Parathyroid adenoma (tissue), 2 donors: ENCODE data around the gene SCGB1C2.

Source experiments
- H2AFZ ChIP-seq: fragments of 300-600 bp; sonication (generic); one replicate; pipeline ENCODE4 v1.7.0; 2017; ENCODE audit warnings: antibody characterized with exemption, mild to moderate bottlenecking
- H3K27ac ChIP-seq: fragments of 300-600 bp; sonication (generic); one replicate; pipeline ENCODE4 v1.7.0; 2017
- H3K27me3 ChIP-seq: fragments of 300-600 bp; sonication (generic); one replicate; pipeline ENCODE4 v1.7.0; 2017; ENCODE audit warnings: low read length; ENCODE audit not compliant: control insufficient read depth, insufficient read depth
- H3K36me3 ChIP-seq: fragments of 300-600 bp; sonication (generic); one replicate; pipeline ENCODE4 v1.7.0; 2017; ENCODE audit warnings: low read length; ENCODE audit not compliant: control insufficient read depth, insufficient read depth
- H3K4me1 ChIP-seq: fragments of 300-600 bp; sonication (generic); one replicate; pipeline ENCODE4 v1.7.0; 2017; ENCODE audit warnings: control low read depth
- H3K4me2 ChIP-seq: fragments of 300-600 bp; sonication (generic); one replicate; pipeline ENCODE4 v1.7.0; 2017; ENCODE audit warnings: low read length
- H3K4me3 ChIP-seq: fragments of 300-600 bp; sonication (generic); one replicate; pipeline ENCODE4 v1.7.0; 2017; ENCODE audit warnings: low read depth, low read length
- H3K79me2 ChIP-seq: fragments of 300-600 bp; sonication (generic); one replicate; pipeline ENCODE4 v1.7.0; 2017; ENCODE audit warnings: control low read depth
- H3K9ac ChIP-seq: fragments of 300-600 bp; sonication (generic); one replicate; pipeline ENCODE4 v1.7.0; 2017; ENCODE audit warnings: mild to moderate bottlenecking
- H3K9me3 ChIP-seq: fragments of 300-600 bp; sonication (generic); one replicate; pipeline ENCODE4 v1.7.0; 2017; ENCODE audit warnings: low read length; ENCODE audit not compliant: control insufficient read depth
- CTCF ChIP-seq: fragments of 300-600 bp; sonication (generic); IDR thresholded peaks from one replicate; pipeline ENCODE4 v1.7.0; 2017; ENCODE audit warnings: antibody characterized with exemption, mild to moderate bottlenecking
- donor health status: primary hyperparathyroidism.

Gene SCGB1C2

GRCh38 chr17:172401-172800 lies 35.0 kb downstream of the SCGB1C2 start:
- TF ChIP-seq CTCF = no peak
- Histone ChIP-seq H3K9ac (no peak overlapping the region), H2AFZ (no peak overlapping the region), H3K4me3 (no peak overlapping the region), H3K27me3 (no peaks in the 10 kb centered on the region), H3K4me2 (no peak overlapping the region), H3K4me1 (no peaks in the 10 kb centered on the region), H3K27ac (no peak overlapping the region), H3K9me3 (no peaks in the 10 kb centered on the region), H3K36me3 (no peaks in the 10 kb centered on the region), H3K79me2 (no peaks in the 10 kb centered on the region)

GRCh38 chr17:173166-173911 lies 36.0 kb downstream of the SCGB1C2 start:
- no peak overlapping the region for H2AFZ ChIP-seq
- H3K4me1 ChIP-seq = no peaks in the 10 kb centered on the region
- H3K9me3 ChIP-seq = no peaks in the 10 kb centered on the region
- no peak overlapping the region for H3K27ac ChIP-seq
- no peak overlapping the region for H3K4me3 ChIP-seq
- no peak for TF ChIP-seq CTCF
- H3K79me2 ChIP-seq = no peaks in the 10 kb centered on the region
- no peaks in the 10 kb centered on the region for H3K36me3 ChIP-seq
- H3K4me2 ChIP-seq = no peak overlapping the region
- H3K27me3 ChIP-seq = no peaks in the 10 kb centered on the region
- H3K9ac ChIP-seq = no peak overlapping the region

GRCh38 chr17:177155-177554 lies 39.8 kb downstream of the SCGB1C2 start:
- Histone ChIP-seq H3K4me2 (no peak overlapping the region), H3K36me3 (no peaks in the 10 kb centered on the region), H3K79me2 (no peaks in the 10 kb centered on the region), H3K9me3 (no peaks in the 10 kb centered on the region), H3K27ac (no peak overlapping the region), H3K27me3 (no peaks in the 10 kb centered on the region), H3K4me3 (no peak overlapping the region), H3K9ac (no peak overlapping the region), H2AFZ (no peak overlapping the region), H3K4me1 (no peaks in the 10 kb centered on the region)
- TF ChIP-seq CTCF = no peak

- Histone ChIP-seq H3K4me2 (no peak overlapping the region), H3K4me1 (no peaks in the 10 kb centered on the region), H3K4me3 (no peak overlapping the region), H3K27ac (no peak overlapping the region), H3K9ac (no peak overlapping the region), H3K36me3 (no peaks in the 10 kb centered on the region), H3K79me2 (no peaks in the 10 kb centered on the region), H2AFZ (no peak overlapping the region), H3K27me3 (no peaks in the 10 kb centered on the region), H3K9me3 (no peaks in the 10 kb centered on the region)
- no peak for TF ChIP-seq CTCF
Observed at GRCh38 chr17:177762-178161, 40.4 kb downstream of the SCGB1C2 start.
